HepG2 (cell line): ENCODE measurements around the gene SLC25A51. TPM values are rescaled to one million over a fixed set of nuclear protein-coding genes. Genes with fewer than 3 reads are reported as not detected.

Source experiments
- CC2D1A ChIP-seq: sonication (generic); formaldehyde crosslinking; IDR thresholded peaks from 2 replicates; pipeline ENCODE4 v1.8.1; 2023; ENCODE audit warnings: mild to moderate bottlenecking, missing genetic modification reagents
- GZF1 ChIP-seq: sonication (generic); formaldehyde crosslinking; IDR thresholded peaks from 2 replicates; pipeline ENCODE4 v1.5.1; 2020; ENCODE audit warnings: mild to moderate bottlenecking, missing genetic modification reagents
- HNRNPLL ChIP-seq: fragments of 200-400 bp; formaldehyde crosslinking; IDR thresholded peaks from 2 replicates; pipeline ENCODE4 v1.6.1; 2017; ENCODE audit warnings: mild to moderate bottlenecking, low read depth, low read length; ENCODE audit not compliant: poor library complexity, severe bottlenecking
- HOXA9 ChIP-seq: sonication (generic); formaldehyde crosslinking; IDR thresholded peaks from 2 replicates; pipeline ENCODE4 v1.8.1; 2022; ENCODE audit warnings: missing genetic modification reagents, mild to moderate bottlenecking, moderate library complexity, borderline replicate concordance
- NAIF1 ChIP-seq: sonication (generic); formaldehyde crosslinking; IDR thresholded peaks from 2 replicates; pipeline ENCODE4 v1.5.0; 2020; ENCODE audit warnings: mild to moderate bottlenecking, missing genetic modification reagents, borderline replicate concordance
- SRF ChIP-seq: IDR thresholded peaks from 2 replicates; pipeline ENCODE4 v1.6.1; 2011; ENCODE audit warnings: mild to moderate bottlenecking, low read depth, low read length, moderate library complexity
- TBP ChIP-seq: sonication (generic); formaldehyde crosslinking; IDR thresholded peaks from 2 replicates; pipeline ENCODE4 v1.5.0; 2020; ENCODE audit warnings: missing genetic modification reagents
- ZNF7 ChIP-seq: IDR thresholded peaks from 2 replicates; pipeline ENCODE4 v1.6.1; 2016; ENCODE audit warnings: missing biosample characterization, missing genetic modification reagents
- polyA plus RNA-seq, 8 experiments: library from polyadenylated mRNA; depleted of rRNA in 3 of 8; stranded (reverse) in 7 of 8; unstranded in 1 of 8; fragments of >200 nt; fragmentation: Illumina TruSeq in 4 of 8; extraction: Trizol in 4 of 8; gene quantifications; 2 replicates each; pipeline versions ENCODE4 v1.2.1 to v1.2.3, GENCODE V29; 2011 to 2016; ENCODE audit warnings: low read depth in 4 of 8, missing spikeins in 1 of 8, mixed read lengths in 1 of 8; ENCODE audit not compliant: insufficient read depth in 1 of 8
- total RNA-seq, 5 experiments: library from RNA; depleted of rRNA; stranded (reverse); fragments of >200 nt; fragmentation: Illumina TruSeq; extraction: Trizol; gene quantifications; 2 replicates each; pipeline ENCODE4 v1.2.3, GENCODE V29; 2016; ENCODE audit warnings: low read depth in 1 of 5
- TF ChIP-seq, protein P1 (sequence below): IDR thresholded peaks from 2 replicates; pipeline ENCODE4 v1.6.1; 2016; ENCODE audit warnings: low read depth, missing genetic modification reagents, missing compliant biosample characterization
- TF ChIP-seq, protein P2 (sequence below): sonication (generic); formaldehyde crosslinking; IDR thresholded peaks from 2 replicates; pipeline ENCODE4 v1.4.0; 2020; ENCODE audit warnings: missing genetic modification reagents, borderline replicate concordance
- TF ChIP-seq, protein P3 (sequence below), 2 experiments: sonication (generic) in 1 of 2; formaldehyde crosslinking in 1 of 2; IDR thresholded peaks; 2 replicates each; pipeline versions ENCODE4 v1.5.1 to v1.6.1; 2011 to 2020; ENCODE audit warnings: borderline replicate concordance in 1 of 2, low read depth in 1 of 2, low read length in 1 of 2, mild to moderate bottlenecking in 1 of 2, missing genetic modification reagents in 1 of 2, moderate library complexity in 1 of 2
- TF ChIP-seq, protein P4 (sequence below): IDR thresholded peaks from 2 replicates; pipeline ENCODE4 v1.6.1; 2012; ENCODE audit warnings: low read length, improper control_type of control experiment
- TF ChIP-seq, protein P5 (sequence below): sonication (generic); formaldehyde crosslinking; IDR thresholded peaks from 2 replicates; pipeline ENCODE4 v1.8.0; 2022; ENCODE audit warnings: missing genetic modification reagents, mild to moderate bottlenecking, moderate library complexity, borderline replicate concordance

The SLC25A51 gene
- total and polyA plus RNA-seq, 2 of the 13 experiments (the other 11 are each of a cell fraction or from before 2014, with no cell fraction given): 14.6 to 37.7 TPM

DNA sequence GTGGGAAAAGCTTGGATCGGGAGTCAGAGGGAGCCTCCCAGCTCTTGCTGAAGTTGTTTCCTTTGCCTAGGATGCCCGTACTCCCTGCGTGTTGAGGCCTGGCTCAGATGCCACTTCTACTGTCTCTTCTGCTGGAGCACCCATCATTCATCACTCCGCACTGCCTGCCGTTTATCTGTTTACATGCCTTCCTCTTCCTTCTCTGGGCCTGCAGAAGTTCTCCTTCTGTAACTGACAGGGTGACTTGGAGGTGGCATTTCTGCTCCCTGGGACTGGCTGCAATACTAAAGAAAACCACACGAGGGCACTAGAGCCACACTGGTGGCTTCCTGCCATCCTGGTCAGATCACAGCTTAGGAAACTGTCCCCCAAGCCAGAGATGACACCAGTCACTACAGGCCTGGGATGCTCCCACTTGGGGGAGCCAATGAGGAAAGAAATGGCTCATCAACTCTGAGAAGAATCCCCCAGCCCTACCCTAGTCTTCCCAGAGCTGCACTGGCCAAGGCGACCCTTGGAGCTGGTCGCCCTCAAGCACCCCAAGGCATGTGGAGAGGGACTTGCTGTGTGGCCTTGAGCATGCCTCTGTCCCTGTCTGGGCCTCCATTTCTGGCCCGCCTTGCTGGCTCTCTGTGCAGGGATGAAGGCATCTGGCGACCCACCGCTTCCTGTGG lies 9.7 kb upstream of the SLC25A51 start (continued):
- TF ChIP-seq, protein P1, sequence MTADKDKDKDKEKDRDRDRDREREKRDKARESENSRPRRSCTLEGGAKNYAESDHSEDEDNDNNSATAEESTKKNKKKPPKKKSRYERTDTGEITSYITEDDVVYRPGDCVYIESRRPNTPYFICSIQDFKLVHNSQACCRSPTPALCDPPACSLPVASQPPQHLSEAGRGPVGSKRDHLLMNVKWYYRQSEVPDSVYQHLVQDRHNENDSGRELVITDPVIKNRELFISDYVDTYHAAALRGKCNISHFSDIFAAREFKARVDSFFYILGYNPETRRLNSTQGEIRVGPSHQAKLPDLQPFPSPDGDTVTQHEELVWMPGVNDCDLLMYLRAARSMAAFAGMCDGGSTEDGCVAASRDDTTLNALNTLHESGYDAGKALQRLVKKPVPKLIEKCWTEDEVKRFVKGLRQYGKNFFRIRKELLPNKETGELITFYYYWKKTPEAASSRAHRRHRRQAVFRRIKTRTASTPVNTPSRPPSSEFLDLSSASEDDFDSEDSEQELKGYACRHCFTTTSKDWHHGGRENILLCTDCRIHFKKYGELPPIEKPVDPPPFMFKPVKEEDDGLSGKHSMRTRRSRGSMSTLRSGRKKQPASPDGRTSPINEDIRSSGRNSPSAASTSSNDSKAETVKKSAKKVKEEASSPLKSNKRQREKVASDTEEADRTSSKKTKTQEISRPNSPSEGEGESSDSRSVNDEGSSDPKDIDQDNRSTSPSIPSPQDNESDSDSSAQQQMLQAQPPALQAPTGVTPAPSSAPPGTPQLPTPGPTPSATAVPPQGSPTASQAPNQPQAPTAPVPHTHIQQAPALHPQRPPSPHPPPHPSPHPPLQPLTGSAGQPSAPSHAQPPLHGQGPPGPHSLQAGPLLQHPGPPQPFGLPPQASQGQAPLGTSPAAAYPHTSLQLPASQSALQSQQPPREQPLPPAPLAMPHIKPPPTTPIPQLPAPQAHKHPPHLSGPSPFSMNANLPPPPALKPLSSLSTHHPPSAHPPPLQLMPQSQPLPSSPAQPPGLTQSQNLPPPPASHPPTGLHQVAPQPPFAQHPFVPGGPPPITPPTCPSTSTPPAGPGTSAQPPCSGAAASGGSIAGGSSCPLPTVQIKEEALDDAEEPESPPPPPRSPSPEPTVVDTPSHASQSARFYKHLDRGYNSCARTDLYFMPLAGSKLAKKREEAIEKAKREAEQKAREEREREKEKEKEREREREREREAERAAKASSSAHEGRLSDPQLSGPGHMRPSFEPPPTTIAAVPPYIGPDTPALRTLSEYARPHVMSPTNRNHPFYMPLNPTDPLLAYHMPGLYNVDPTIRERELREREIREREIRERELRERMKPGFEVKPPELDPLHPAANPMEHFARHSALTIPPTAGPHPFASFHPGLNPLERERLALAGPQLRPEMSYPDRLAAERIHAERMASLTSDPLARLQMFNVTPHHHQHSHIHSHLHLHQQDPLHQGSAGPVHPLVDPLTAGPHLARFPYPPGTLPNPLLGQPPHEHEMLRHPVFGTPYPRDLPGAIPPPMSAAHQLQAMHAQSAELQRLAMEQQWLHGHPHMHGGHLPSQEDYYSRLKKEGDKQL: no peak
- TF ChIP-seq, protein P2, sequence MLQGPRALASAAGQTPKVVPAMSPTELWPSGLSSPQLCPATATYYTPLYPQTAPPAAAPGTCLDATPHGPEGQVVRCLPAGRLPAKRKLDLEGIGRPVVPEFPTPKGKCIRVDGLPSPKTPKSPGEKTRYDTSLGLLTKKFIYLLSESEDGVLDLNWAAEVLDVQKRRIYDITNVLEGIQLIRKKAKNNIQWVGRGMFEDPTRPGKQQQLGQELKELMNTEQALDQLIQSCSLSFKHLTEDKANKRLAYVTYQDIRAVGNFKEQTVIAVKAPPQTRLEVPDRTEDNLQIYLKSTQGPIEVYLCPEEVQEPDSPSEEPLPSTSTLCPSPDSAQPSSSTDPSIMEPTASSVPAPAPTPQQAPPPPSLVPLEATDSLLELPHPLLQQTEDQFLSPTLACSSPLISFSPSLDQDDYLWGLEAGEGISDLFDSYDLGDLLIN: no peak
- TF ChIP-seq HNRNPLL (no peak), TBP (CRISPR knock-in tag) (no peak), GZF1 (CRISPR knock-in tag) (no peak), SRF (0 out of 2 replicates have a peak, but pooled peaks have one; percentile 20), CC2D1A (CRISPR knock-in tag) (no peak), HOXA9 (no peak), ZNF7 (CRISPR knock-in tag) (no peak), NAIF1 (CRISPR knock-in tag) (no peak)
- TF ChIP-seq, protein P3, sequence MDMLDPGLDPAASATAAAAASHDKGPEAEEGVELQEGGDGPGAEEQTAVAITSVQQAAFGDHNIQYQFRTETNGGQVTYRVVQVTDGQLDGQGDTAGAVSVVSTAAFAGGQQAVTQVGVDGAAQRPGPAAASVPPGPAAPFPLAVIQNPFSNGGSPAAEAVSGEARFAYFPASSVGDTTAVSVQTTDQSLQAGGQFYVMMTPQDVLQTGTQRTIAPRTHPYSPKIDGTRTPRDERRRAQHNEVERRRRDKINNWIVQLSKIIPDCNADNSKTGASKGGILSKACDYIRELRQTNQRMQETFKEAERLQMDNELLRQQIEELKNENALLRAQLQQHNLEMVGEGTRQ (IDR thresholded peaks at IDR 0.05; ENCODE audit: low read depth, low read length): 0 out of 2 replicates have a peak, but pooled peaks have one; percentile 4
- TF ChIP-seq, protein P3 (CRISPR knock-in tag; IDR thresholded peaks at IDR 0.05; ENCODE audit: borderline replicate concordance): no peak
- TF ChIP-seq, protein P4, sequence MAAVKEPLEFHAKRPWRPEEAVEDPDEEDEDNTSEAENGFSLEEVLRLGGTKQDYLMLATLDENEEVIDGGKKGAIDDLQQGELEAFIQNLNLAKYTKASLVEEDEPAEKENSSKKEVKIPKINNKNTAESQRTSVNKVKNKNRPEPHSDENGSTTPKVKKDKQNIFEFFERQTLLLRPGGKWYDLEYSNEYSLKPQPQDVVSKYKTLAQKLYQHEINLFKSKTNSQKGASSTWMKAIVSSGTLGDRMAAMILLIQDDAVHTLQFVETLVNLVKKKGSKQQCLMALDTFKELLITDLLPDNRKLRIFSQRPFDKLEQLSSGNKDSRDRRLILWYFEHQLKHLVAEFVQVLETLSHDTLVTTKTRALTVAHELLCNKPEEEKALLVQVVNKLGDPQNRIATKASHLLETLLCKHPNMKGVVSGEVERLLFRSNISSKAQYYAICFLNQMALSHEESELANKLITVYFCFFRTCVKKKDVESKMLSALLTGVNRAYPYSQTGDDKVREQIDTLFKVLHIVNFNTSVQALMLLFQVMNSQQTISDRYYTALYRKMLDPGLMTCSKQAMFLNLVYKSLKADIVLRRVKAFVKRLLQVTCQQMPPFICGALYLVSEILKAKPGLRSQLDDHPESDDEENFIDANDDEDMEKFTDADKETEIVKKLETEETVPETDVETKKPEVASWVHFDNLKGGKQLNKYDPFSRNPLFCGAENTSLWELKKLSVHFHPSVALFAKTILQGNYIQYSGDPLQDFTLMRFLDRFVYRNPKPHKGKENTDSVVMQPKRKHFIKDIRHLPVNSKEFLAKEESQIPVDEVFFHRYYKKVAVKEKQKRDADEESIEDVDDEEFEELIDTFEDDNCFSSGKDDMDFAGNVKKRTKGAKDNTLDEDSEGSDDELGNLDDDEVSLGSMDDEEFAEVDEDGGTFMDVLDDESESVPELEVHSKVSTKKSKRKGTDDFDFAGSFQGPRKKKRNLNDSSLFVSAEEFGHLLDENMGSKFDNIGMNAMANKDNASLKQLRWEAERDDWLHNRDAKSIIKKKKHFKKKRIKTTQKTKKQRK: no peak
- TF ChIP-seq, protein P5, sequence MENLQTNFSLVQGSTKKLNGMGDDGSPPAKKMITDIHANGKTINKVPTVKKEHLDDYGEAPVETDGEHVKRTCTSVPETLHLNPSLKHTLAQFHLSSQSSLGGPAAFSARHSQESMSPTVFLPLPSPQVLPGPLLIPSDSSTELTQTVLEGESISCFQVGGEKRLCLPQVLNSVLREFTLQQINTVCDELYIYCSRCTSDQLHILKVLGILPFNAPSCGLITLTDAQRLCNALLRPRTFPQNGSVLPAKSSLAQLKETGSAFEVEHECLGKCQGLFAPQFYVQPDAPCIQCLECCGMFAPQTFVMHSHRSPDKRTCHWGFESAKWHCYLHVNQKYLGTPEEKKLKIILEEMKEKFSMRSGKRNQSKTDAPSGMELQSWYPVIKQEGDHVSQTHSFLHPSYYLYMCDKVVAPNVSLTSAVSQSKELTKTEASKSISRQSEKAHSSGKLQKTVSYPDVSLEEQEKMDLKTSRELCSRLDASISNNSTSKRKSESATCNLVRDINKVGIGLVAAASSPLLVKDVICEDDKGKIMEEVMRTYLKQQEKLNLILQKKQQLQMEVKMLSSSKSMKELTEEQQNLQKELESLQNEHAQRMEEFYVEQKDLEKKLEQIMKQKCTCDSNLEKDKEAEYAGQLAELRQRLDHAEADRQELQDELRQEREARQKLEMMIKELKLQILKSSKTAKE (CRISPR knock-in tag): no peak
